Thyroid gland (tissue), 4 donors: ENCODE measurements around the gene FER. TPM values are rescaled to one million over a fixed set of nuclear protein-coding genes. Genes with fewer than 3 reads are reported as not detected.
"Not testable (repeated sequence)": the region's sequence is repeated elsewhere in the genome, so short reads cannot be mapped to it uniquely, and the experiment has no call there.

Source experiments
- DNase-seq, 2 donors: peaks; one replicate each; pipeline ENCODE4 v3.0.0-alpha.2; 2019
- H3K27ac ChIP-seq, 3 donors: fragments of 200-600 bp; sonication (generic); 1 replicate in 2 of 3; 2 replicates in 1 of 3; pipeline ENCODE4 v1.5.1; 2016 to 2019; ENCODE audit warnings: mild to moderate bottlenecking in 1 of 3, moderate library complexity in 1 of 3
- H3K27me3 ChIP-seq: fragments of 200-600 bp; sonication (generic); one replicate; pipeline ENCODE4 v1.5.1; 2019
- H3K36me3 ChIP-seq, 2 donors: fragments of 200-600 bp; sonication (generic); one replicate each; pipeline ENCODE4 v1.5.1; 2016 to 2019
- H3K4me1 ChIP-seq, 2 donors: fragments of 200-600 bp; sonication (generic); one replicate each; pipeline ENCODE4 v1.5.1; 2017 to 2019
- H3K4me3 ChIP-seq, 3 donors: fragments of 200-600 bp; sonication (generic); replicated peaks in 1 of 3; 1 replicate in 2 of 3; 2 replicates in 1 of 3; pipeline ENCODE4 v1.5.1; 2016; ENCODE audit warnings: mild to moderate bottlenecking in 1 of 3
- H3K9me3 ChIP-seq: fragments of 200-600 bp; sonication (generic); one replicate; pipeline ENCODE4 v1.5.1; 2017
- CTCF ChIP-seq, 6 experiments: fragments of 200-600 bp in 3 of 6; fragments of 450-650 bp in 3 of 6; sonication (generic) in 3 of 6; IDR thresholded peaks; one replicate each; pipeline ENCODE4 v1.5.1; 2016 to 2019; ENCODE audit warnings: antibody characterized with exemption in 6 of 6, mild to moderate bottlenecking in 2 of 6, inconsistent platforms in 1 of 6, moderate library complexity in 1 of 6
- POLR2A ChIP-seq, 2 donors: fragments of 450-650 bp; IDR thresholded peaks; one replicate each; pipeline ENCODE4 v1.6.1; 2017; ENCODE audit warnings: antibody characterized with exemption in 2 of 2, mild to moderate bottlenecking in 2 of 2, moderate library complexity in 1 of 2
- WGBS, 2 donors: methylation state at CpG; one replicate each; pipeline ENCODE4 v1.1.5; 2017; 5-methylcytosine and 5-hydroxymethylcytosine counted together
- intact Hi-C: fragments of 100-400 bp; cut with DNase I; formaldehyde crosslinking; loops from one replicate; pipeline ENCODE4 v1.15.1; 2023
- total RNA-seq, 4 donors: library from RNA; depleted of rRNA; stranded (reverse); fragments of >200 nt; gene quantifications; one replicate each; pipeline ENCODE4 v1.2.3, GENCODE V29; 2016

FER gene
- total RNA-seq, 4 donors from 2014 or later, result 38.8 to 79.1 (median 45.2) TPM

- Histone ChIP-seq H3K27me3 (no peaks in the 10 kb centered on the region), H3K9me3 (no peaks in the 10 kb centered on the region), H3K27ac (no peak overlapping the region), H3K4me3 (no peak overlapping the region), H3K4me1 (no peaks in the 10 kb centered on the region), H3K36me3 (no peaks in the 10 kb centered on the region)
- no peak for DNase-seq
- intact Hi-C loops, result no loop called here
- TF ChIP-seq POLR2A (IDR thresholded peaks at IDR 0.05), result no peak
- TF ChIP-seq CTCF (IDR thresholded peaks at IDR 0.05), result no peak
Observed at GRCh38 chr5:109022056-109022455, 274.4 kb downstream of the FER start.

DNA sequence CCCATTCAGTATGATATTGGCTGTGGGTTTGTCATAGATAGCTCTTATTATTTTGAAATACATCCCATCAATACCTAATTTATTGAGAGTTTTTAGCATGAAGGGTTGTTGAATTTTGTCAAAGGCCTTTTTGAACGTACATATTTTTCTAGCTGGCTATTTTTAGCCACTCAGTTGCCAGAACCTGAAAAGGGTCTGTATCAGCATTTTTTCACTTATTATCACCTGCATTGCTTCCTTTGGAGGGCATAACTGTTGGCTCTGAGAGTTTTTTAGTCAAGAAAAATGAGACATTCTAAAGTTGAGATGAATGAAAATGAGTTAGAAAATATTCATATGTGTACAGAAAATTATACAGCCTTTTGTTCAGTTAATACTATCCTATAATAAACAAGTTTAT, 278.0 kb downstream of the FER start:
- H3K36me3 ChIP-seq, H3K27me3 ChIP-seq, H3K4me1 ChIP-seq, H3K27ac ChIP-seq, DNase-seq, intact Hi-C loops, H3K4me3 ChIP-seq, H3K9me3 ChIP-seq: not testable (repeated sequence)
- 0% methylated on average over 1 of the region's 1 CpG for WGBS, 2 donors

GRCh38 chr5:109027983-109028607, 280.4 kb downstream of the FER start:
- H3K27ac ChIP-seq, result no peak overlapping the region
- TF ChIP-seq CTCF (IDR thresholded peaks at IDR 0.05) (no peak), POLR2A (IDR thresholded peaks at IDR 0.05) (no peak)
- intact Hi-C loops, result no loop called here
- WGBS, 2 donors, result 92 to 96% methylated on average over 1 of the region's 1 CpG
- no peaks in the 10 kb centered on the region for H3K27me3 ChIP-seq
- H3K36me3 ChIP-seq, result no peaks in the 10 kb centered on the region
- no peaks in the 10 kb centered on the region for H3K9me3 ChIP-seq
- no peak overlapping the region for H3K4me3 ChIP-seq
- no peaks in the 10 kb centered on the region for H3K4me1 ChIP-seq
- DNase-seq, result no peak

- no peaks in the 10 kb centered on the region for H3K9me3 ChIP-seq
- 93% methylated on average over 2 of the region's 2 CpGs for WGBS, 2 donors
- no peak overlapping the region for H3K4me3 ChIP-seq
- intact Hi-C loops, result no loop called here
- no peaks in the 10 kb centered on the region for H3K36me3 ChIP-seq
- no peak for DNase-seq
- H3K27me3 ChIP-seq, result no peaks in the 10 kb centered on the region
- no peak overlapping the region for H3K27ac ChIP-seq
- no peaks in the 10 kb centered on the region for H3K4me1 ChIP-seq
- TF ChIP-seq POLR2A (IDR thresholded peaks at IDR 0.05) (no peak), CTCF (IDR thresholded peaks at IDR 0.05) (no peak)
Observed at GRCh38 chr5:109028608-109029299, 281.1 kb downstream of the FER start.

DNA sequence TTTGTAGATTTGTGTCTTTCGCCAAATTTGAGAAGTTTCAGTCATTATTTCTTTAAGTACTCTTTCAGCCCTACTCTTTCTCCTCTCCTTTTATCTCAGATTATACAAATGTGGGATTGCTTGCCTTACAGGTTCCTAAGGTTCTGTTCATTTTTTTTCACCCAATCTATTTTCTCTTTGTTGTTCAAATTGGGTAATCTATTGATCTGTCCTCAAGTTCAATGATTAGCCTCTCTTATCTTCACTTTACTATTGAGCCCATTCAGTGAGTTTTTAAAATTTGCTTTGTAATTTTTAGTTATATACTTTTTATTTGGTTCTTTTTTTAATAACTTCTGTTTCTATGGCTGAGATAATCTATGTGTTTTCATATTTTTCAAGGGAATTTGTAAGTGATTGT, 282.1 kb downstream of the FER start:
- Histone ChIP-seq H3K36me3 (no peaks in the 10 kb centered on the region), H3K9me3 (no peaks in the 10 kb centered on the region), H3K4me1 (peaks cover 4 to 5% of the 10 kb centered on the region in 2 donors), H3K27ac (no peak overlapping the region), H3K4me3 (no peak overlapping the region), H3K27me3 (no peaks in the 10 kb centered on the region)
- DNase-seq, result no peak
- intact Hi-C loops, result no loop called here
- TF ChIP-seq POLR2A (IDR thresholded peaks at IDR 0.05) (no peak), CTCF (IDR thresholded peaks at IDR 0.05) (no peak)
- WGBS, 2 donors, result 97 to 98% methylated on average over 1 of the region's 1 CpG
